ENCODE results near the gene CHAF1A. TPM values are rescaled to one million over a fixed set of nuclear protein-coding genes. Genes with fewer than 3 reads are reported as not detected.

CHAF1A gene
- total RNA-seq, 1 experiment from 2014 or later, result 63.7 TPM

DNA sequence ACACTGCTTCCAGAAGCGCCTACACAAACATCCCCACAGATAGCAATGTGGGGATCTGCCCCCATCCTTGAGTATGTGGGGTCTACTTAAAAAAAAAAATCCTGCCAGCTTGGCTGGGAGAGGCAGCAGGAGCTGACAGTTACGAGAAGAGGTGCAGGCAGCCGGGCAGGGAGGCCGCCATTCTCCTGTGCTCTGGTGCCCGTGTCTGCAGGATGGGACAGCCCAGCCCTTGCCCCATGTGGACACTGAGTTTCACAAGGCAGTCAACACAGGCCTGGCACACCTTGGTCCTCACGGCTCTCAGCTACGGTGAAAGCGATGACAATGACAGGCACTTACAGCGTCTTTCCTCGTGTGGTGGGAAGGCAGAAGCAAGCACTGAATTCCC, 35.1 kb upstream of the CHAF1A start:
- DNase-seq (ENCODE audit: low spot score), result no peak

DNA sequence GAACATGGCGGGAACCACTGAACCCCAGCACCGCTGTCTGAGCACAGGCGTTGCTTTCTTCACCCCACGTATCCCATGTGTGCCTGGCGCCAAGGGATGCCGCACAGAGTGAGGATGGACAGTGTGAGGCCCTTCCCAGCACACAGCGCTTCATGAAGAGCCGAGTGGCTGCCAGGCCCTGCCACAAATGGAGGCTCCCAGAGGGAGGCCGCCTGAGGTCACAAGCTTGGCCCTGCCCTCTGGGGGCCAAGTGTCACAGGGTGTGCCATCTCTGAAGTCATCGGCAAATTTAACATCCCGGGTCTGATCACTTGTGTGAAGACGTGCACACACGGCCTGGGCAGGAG, 34.7 kb upstream of the CHAF1A start:
- DNase-seq (ENCODE audit: low spot score), result no peak

- DNase-seq (ENCODE audit: low spot score), result no peak
Measured at GRCh38 chr19:4368128-4368820, 34.2 kb upstream of the CHAF1A start.

DNA sequence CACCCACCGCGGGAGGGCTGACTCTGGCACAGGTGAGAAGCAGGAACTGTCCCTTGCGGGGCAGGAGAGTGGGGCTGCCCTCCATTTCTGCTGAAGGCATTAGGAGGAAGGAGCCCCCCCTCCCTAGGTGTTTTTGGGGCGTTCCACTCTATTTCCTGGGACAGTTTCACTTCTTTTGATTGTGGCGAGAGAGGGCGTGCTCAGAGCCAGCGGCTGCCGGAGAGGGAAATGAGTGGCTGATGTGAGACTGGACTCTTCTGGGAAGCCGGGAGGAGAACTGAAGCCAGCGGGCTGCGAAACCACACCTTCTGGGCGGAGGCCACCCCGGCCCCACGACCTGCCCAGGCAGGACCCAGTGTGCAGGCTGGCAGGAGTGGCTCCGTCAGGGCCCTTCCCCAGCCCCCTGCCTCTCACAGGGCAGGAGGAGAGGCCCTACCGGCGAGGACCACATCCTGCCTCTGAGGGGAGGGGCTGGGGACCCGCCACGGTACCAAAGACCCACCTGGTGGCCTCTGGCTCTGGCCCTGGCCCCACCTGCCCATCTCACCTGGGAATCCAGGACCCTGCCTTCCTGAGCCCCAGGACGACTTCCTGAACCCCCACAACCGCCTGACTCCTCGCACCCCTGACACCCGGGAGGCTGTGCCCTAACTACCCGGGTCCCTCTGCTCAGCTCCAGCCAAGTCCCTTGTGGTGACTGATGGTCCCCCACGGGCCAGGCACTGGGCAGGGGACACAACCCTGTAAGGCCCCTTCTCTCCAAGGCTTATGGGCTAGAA, 33.1 kb upstream of the CHAF1A start:
- DNase-seq (ENCODE audit: low spot score), result peak; percentile 60

GRCh38 chr19:4369888-4370260, 32.6 kb upstream of the CHAF1A start:
- DNase-seq (ENCODE audit: low spot score), result peak; percentile 29

- DNase-seq (ENCODE audit: low spot score), result no peak
Measured at GRCh38 chr19:4370418-4371041, 31.9 kb upstream of the CHAF1A start.

DNA sequence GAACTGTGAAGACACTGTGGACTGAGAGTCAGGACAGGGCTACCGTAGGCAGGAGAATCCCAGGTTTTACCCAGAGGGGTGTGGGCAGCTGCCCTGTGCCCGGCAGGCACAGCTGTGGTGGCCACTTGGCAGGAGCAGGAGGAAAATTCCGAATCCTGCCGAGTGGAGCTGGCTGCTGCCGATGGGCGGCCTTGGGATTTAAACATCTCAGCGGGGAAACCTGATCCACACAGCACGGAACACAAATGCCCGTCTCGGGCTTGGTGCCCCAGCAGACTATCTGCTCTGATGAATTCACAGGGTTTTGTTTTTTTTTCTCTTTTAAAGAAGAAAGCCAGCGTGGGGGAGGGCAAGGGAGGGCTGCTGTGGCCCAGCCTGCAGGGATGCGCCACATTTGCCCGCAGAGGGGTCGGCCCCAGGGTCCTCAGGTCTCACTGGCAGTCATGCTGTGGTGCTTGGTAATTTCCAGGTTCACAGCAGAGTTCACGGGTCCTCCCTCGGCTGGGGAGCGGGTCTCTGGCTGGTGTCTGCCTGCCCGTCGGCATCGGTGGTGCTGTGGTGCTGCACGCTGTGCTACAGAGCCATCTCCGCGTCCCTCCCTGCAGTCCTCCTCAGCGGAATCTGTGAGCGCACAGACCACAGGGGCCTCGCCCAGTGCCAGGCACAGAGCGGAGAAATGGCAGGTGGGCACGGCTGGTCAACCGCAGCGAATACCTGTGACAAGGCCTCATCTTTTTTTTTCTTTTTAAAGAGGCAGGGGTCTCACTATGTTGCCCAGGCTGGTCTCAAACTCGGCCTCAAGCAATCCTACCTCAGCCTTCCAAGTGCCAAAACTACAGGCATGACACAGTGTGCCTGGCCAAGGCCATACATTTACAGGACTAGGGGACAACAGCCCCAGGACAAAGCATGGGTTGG, 30.9 kb upstream of the CHAF1A start:
- DNase-seq (ENCODE audit: low spot score), result no peak

GRCh38 chr19:4372165-4373012, 30.1 kb upstream of the CHAF1A start:
- no peak for DNase-seq (ENCODE audit: low spot score)

DNA sequence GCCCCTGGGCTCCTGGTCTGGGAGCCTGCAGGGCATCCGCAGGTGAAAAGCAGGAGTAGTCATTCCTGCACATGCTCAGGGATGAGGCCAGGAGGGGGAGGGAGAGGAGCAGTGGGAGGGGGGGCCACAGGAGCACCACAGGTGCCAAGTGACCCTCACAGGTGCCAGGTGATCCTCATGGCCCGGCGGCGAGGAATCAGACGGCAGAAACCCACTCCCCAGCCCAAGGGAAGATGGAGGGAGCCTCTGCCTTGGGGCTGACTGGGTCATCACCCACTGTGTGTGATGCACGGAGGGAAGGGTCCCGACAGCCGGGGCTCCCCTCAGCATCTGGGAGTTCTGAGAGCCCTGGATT, 29.4 kb upstream of the CHAF1A start:
- no peak for DNase-seq (ENCODE audit: low spot score)

GRCh38 chr19:4373601-4374497, 28.6 kb upstream of the CHAF1A start:
- DNase-seq (ENCODE audit: low spot score), result no peak

GRCh38 chr19:4374498-4375163, 27.8 kb upstream of the CHAF1A start:
- peak; percentile 57 for DNase-seq (ENCODE audit: low spot score)

DNA sequence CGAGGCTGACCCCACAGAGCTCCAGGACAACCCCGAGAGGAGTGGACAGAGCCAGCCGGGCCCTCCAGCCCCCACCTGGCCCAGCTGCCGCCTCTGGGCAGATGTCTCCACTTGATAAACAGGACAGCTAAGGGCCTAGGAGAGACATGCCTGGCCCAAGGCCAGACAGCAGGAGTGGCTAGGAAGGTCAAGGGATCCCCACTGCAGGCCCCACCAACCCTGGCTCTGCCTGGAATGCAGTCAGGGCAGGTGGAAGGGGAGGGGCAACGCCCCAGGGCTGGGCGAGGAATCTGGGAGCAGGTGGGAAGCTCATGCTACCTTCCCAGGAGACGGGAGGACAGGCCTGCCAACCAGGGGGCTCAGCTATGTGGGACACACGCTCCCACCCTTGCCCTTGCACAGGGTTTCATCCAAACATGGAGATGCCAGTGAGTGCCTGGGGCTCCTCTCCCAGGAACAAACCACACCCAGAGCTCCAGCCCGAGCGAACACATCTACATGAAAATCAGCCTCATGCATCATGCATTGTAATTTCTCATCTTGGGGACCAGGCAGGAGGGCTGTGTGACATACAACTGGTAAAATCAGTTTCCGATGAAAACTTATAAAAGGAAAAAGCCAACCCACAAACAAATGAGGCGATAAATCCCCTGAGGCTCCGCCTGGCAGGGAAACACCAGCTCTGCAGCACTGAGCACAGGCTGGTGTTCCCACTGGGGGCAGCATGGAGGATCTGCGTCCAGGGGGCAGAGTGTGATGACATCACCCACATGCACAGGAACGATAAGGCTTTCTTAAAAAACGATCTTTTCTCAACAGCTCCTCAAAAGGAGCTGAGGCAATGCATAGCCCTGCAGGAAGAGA, 27.0 kb upstream of the CHAF1A start:
- peak; percentile 82 for DNase-seq (ENCODE audit: low spot score)

- DNase-seq (ENCODE audit: low spot score), result peak; percentile 71
Measured at GRCh38 chr19:4376028-4376670, 26.3 kb upstream of the CHAF1A start.

GRCh38 chr19:4376671-4376990, 25.8 kb upstream of the CHAF1A start:
- DNase-seq (ENCODE audit: low spot score), result no peak

DNA sequence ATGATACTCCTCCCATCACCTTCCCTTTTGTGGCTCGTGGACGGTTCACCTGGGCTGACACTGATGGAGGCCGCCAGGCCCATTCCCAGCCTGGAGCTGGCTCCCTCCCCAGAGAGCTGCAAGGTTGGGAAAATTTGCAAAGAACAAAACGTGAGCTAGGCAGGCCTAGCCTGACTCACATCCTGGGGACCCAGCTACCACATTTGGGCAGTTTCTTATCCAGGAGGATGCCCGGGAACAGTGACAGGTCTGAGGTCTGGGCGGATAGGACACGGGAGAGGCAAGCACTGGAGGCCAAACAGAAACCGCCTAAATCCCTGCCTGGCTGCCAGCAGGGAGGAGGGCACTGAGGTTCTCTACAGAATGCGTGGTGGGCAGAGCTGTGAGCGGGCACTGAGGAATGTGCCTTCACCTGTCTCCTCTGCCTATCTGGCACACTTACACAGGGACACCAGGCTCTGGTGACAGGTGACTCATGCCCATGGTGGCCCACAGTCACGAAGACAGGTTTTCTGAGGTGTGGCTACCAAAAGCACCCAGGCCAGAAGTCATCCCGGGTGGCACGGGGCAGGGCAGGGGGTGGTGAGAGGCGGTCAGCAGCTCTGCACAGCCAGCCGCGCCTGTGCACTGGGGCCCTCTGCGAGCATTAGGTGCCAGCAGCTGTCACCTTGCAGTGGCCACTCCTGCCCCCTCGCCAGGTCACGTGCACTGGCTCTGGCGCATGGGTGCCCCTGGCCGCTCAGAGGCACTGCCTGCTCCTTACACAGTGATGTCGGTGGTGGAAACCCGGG, 25.3 kb upstream of the CHAF1A start:
- peak; percentile 72 for DNase-seq (ENCODE audit: low spot score)

GRCh38 chr19:4378886-4379285, 23.6 kb upstream of the CHAF1A start:
- DNase-seq (ENCODE audit: low spot score), result no peak
